ENCODE data around the gene FERMT3.

FERMT3 gene

GRCh38 chr11:64224151-64224890, 17.8 kb downstream of the FERMT3 start:
- Mint-ChIP-seq H3K4me3 (peak overlapping the region; percentile 91), H3K36me3 (peaks cover 10% of the 10 kb centered on the region)

DNA sequence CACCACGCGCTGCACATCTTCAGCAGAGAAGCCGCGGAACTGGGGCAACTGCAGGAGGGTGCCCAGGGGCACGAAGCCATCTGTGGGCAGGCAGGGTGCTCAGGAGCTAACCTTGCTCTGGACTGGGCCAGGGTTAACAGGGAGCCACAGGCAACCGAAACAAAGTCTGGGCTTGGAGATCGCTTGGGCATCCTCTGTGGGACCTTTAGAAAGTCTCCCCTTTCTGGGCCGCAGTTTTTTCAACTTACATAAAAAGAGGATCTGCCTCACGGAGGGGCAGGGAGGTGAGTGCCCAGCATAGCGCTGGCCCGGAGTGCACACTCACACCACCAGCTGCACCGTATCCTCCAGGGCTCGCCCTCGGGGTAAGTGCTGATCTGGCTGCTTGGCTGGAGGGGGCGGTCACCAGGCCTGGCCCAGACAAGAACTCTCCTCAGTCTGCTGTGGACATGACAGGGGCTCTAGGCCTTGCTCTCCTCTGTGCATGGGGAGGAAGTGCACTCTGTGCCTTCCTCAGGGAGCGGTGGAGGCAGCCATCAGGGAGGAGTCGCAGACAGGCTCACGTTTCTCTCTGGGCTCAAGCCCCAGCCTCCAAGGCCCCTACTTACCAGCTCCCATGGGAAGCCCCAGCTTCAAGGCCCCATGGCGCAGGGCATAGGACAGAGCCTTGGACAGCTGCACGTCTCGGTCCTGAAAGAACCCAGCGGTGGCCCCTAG, 18.5 kb downstream of the FERMT3 start:
- Mint-ChIP-seq H3K4me1 (peaks cover 42% of the 10 kb centered on the region), H3K27ac (peak overlapping the region; percentile 91), H3K27me3 (no peaks in the 10 kb centered on the region), H3K36me3 (peaks cover 9% of the 10 kb centered on the region), H3K9me3 (no peaks in the 10 kb centered on the region), H3K4me3 (peak overlapping the region; percentile 91)
- no peak for ATAC-seq

More at GRCh38 chr11:64224151-64224890, 17.8 kb downstream of the FERMT3 start:
- Mint-ChIP-seq H3K27me3 (no peaks in the 10 kb centered on the region), H3K4me1 (peaks cover 34% of the 10 kb centered on the region), H3K27ac (peak overlapping the region; percentile 91), H3K9me3 (no peaks in the 10 kb centered on the region)
- no peak for ATAC-seq

- peaks cover 44% of the 10 kb centered on the region for H3K4me1 Mint-ChIP-seq
- ATAC-seq = peak; percentile 79
- peak within 1 kb of the TSS; percentile 91 for H3K27ac Mint-ChIP-seq
- no peaks in the 10 kb centered on the region for H3K9me3 Mint-ChIP-seq
- no peaks in the 10 kb centered on the region for H3K27me3 Mint-ChIP-seq
- peak within 1 kb of the TSS; percentile 91 for H3K4me3 Mint-ChIP-seq
- peaks cover 9% of the 10 kb centered on the region for H3K36me3 Mint-ChIP-seq
Observed at GRCh38 chr11:64225608-64226506, 19.3 kb downstream of the FERMT3 start, which contains the start of the genes NUDT22 and TRPT1. TSS of gene NUDT22 (plus strand) at chr11:64226274. CDS start at chr11:64226653, 379 bp downstream. TSS of gene TRPT1 (minus strand) at chr11:64226186. CDS start at chr11:64225860, 326 bp downstream.

- Mint-ChIP-seq H3K36me3 (peaks cover 5% of the 10 kb centered on the region), H3K9me3 (no peaks in the 10 kb centered on the region), H3K27ac (peak overlapping the region; percentile 91), H3K27me3 (no peaks in the 10 kb centered on the region), H3K4me1 (peaks cover 48% of the 10 kb centered on the region), H3K4me3 (peak overlapping the region; percentile 91)
- ATAC-seq = peak; percentile 68
Observed at GRCh38 chr11:64226507-64227051, 20.1 kb downstream of the FERMT3 start.

DNA sequence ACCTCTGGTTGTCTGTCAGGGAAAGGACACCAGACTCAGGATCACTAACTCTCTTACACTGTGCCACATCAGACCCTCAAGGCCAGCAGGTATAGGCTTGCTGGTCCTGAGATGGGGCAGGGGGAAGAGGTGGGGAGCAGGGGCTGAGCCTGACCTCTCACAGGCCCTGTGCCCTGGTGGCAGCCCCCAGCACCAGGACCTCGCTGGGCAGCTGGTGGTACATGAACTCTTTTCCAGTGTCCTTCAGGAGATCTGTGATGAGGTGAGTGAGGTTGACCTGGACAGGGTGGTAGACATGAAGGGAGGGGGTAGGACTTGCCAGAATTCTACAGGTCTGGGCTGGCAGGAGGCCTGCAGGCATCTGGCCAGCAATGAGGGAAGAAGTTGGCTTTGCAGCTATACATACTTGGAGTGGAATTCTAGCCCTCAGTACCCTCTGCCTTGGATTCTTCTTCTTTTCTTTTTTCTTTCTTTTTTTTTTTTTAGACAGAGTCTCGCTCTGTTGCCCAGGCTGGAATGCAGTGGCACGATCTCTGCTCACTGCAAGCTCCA, 21.0 kb downstream of the FERMT3 start:
- Mint-ChIP-seq H3K4me1 (peaks cover 57% of the 10 kb centered on the region), H3K9me3 (no peaks in the 10 kb centered on the region), H3K36me3 (peaks cover 5% of the 10 kb centered on the region), H3K27ac (peak overlapping the region; percentile 91), H3K4me3 (peak overlapping the region; percentile 91), H3K27me3 (no peaks in the 10 kb centered on the region)
- no peak for ATAC-seq

DNA sequence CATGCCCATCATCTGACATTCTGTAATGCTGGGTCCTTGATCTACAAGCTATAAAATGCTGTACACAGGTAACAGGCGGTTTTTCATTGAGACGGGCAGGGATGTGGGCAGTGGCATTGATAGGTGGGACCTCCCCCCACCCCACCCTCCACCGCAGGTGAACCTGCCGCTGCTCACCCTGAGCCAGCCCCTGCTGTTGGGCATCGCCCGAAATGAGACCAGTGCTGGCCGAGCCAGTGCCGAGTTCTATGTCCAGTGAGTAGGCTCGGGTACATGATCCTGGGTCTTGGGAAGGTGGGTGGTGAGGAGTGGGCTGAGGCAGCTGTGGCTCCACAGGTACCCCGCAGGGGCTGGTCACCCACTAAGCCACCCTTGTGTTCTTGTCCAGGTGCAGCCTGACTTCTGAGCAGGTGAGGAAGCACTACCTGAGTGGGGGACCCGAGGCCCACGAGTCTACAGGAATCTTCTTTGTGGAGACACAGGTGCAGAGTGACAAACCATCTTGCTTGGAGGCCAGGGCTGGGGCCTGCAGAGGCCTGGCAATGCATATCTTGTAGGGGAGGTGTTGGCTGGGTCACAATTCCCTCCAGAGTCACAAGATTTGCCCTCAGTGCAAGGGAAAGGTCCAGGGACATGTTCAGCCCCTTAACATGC, 22.7 kb downstream of the FERMT3 start:
- ATAC-seq = no peak
- Mint-ChIP-seq H3K27me3 (no peaks in the 10 kb centered on the region), H3K4me3 (peak overlapping the region; percentile 91), H3K27ac (peak overlapping the region; percentile 91), H3K9me3 (no peaks in the 10 kb centered on the region), H3K4me1 (peaks cover 73% of the 10 kb centered on the region), H3K36me3 (peaks cover 5% of the 10 kb centered on the region)

DNA sequence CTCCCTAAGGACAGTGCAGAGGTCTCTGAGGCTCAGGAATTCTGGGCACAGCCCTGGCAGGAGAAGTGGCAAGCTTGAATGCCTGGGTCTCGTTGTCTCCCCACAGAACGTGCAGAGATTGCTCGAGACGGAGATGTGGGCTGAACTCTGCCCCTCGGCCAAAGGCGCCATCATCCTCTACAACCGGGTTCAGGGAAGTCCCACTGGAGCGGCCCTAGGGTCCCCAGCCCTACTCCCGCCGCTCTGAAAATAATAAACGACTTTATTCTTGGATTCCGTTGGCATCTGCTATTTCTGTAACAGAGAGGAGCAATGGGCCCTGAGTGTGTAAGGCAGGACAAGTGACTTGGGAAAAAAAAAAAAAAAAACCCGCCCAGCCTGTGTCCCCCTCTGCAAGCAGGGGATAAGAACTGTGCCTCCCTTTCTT, 23.2 kb downstream of the FERMT3 start:
- H3K4me3 Mint-ChIP-seq = peak overlapping the region; percentile 91
- H3K27ac Mint-ChIP-seq = peak overlapping the region; percentile 91
- no peak for ATAC-seq
- no peaks in the 10 kb centered on the region for H3K9me3 Mint-ChIP-seq
- H3K4me1 Mint-ChIP-seq = peaks cover 68% of the 10 kb centered on the region
- peaks cover 5% of the 10 kb centered on the region for H3K36me3 Mint-ChIP-seq
- H3K27me3 Mint-ChIP-seq = no peaks in the 10 kb centered on the region

DNA sequence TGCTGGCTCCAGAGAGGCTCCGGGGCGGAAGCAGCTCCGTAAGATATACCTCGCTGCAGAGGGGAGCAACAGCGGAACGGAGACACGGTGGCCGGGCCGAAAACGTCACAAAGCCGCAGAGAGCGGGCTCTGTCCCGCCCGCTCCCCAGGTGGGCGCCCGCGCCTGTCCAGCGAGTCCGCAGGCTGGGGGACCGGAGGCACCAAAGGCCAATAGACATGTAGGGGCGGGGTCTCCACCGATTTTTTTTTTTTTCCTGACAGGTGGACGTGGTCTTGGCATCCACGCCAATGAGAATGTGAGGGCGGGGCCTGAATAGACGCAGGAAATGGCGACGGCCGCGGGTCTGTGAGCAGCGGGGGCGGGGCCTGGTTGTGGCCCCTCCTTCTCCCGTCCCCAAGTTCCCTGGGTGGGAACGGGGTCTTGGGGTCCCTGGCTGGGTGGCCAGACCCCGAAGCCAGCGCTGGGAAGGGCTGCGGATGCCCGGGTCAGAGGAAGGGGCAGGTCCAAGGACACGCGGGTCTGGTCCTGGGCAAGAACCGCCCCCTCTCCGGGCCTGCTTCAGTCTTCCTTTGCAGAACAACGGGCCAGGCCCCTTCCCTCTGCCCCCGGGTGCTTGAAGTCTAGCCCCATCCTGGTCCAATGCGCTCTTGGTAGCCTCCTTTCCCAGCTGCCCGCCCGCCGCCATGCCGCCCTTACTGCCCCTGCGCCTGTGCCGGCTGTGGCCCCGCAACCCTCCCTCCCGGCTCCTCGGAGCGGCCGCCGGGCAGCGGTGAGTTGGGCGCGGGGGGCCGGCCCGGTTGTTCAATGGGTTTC, 23.9 kb downstream of the FERMT3 start, which contains the start of gene DNAJC4:
Gene DNAJC4, plus strand, starts transcription at position 378 of the 814 bp plus-strand sequence. Its CDS starts 307 bp downstream, at position 685.
- Mint-ChIP-seq H3K36me3 (peaks cover 11% of the 10 kb centered on the region), H3K4me3 (peak within 1 kb of the TSS; percentile 91), H3K27ac (peak within 1 kb of the TSS; percentile 91), H3K9me3 (no peaks in the 10 kb centered on the region), H3K27me3 (no peaks in the 10 kb centered on the region), H3K4me1 (peaks cover 68% of the 10 kb centered on the region)
- ATAC-seq = peak; percentile 72

- Mint-ChIP-seq H3K9me3 (no peaks in the 10 kb centered on the region), H3K27me3 (no peaks in the 10 kb centered on the region), H3K27ac (peak overlapping the region; percentile 91), H3K4me1 (peaks cover 72% of the 10 kb centered on the region), H3K4me3 (peak overlapping the region; percentile 91), H3K36me3 (peaks cover 14% of the 10 kb centered on the region)
- ATAC-seq = no peak
Observed at GRCh38 chr11:64230985-64231365, 24.5 kb downstream of the FERMT3 start.

GRCh38 chr11:64231546-64231945, 25.0 kb downstream of the FERMT3 start:
- no peak for ATAC-seq
- no peaks in the 10 kb centered on the region for H3K27me3 Mint-ChIP-seq
- peak overlapping the region; percentile 91 for H3K4me3 Mint-ChIP-seq
- peaks cover 73% of the 10 kb centered on the region for H3K4me1 Mint-ChIP-seq
- peak overlapping the region; percentile 91 for H3K27ac Mint-ChIP-seq
- H3K9me3 Mint-ChIP-seq = no peaks in the 10 kb centered on the region
- H3K36me3 Mint-ChIP-seq = peaks cover 14% of the 10 kb centered on the region

DNA sequence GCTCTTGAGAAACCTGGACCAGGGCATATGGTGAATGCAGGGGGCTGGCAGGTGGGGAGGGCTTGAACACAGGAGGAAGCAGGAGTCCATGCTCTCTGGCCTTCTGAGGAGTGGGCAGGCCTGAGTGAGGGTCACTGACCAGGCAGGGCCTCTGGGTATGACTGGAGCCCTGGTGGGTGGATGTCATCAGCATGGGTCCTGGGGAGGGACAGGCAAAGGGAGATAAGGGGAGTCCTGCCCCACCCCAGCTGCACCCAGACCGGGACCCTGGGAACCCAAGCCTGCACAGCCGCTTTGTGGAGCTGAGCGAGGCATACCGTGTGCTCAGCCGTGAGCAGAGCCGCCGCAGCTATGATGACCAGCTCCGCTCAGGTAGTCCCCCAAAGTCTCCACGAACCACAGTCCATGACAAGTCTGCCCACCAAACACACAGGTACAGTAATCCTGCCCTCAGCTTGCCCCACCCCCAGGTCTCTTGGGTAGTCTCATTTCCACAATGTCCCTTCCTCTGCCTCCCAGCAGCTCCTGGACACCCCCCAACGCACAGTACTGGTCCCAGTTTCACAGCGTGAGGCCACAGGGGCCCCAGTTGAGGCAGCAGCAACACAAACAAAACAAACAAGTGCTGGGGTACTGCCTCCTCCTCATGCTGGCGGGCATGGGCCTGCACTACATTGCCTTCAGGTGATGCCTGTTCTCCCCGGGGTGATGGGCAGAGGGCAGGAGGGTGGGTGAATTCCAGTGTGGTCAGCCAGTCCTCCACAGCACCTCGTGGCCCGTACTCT, 25.9 kb downstream of the FERMT3 start:
- Mint-ChIP-seq H3K4me1 (peaks cover 74% of the 10 kb centered on the region), H3K27me3 (no peaks in the 10 kb centered on the region), H3K36me3 (peaks cover 19% of the 10 kb centered on the region), H3K27ac (peak overlapping the region; percentile 91), H3K4me3 (peak overlapping the region; percentile 91), H3K9me3 (no peaks in the 10 kb centered on the region)
- ATAC-seq = no peak

DNA sequence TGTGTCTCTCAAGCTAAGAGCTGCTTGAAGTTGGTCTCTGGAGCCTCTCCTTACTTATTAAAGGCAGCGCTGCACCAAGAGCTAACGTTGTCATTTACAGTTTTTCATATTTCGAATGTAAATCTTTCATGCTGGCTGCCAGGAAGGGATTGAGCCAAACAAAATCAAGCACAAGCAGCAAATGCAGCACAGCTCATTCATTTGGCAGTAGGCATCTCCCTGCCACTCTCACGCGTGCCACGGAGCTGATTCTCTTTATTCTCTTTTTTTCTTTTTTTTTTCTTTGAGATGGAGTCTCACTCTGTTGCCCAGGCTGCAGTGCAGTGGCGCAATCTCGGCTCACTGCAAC, 26.4 kb downstream of the FERMT3 start:
- Mint-ChIP-seq H3K9me3 (no peaks in the 10 kb centered on the region), H3K27me3 (no peaks in the 10 kb centered on the region), H3K4me1 (peaks cover 74% of the 10 kb centered on the region), H3K27ac (peak overlapping the region; percentile 49), H3K36me3 (peaks cover 21% of the 10 kb centered on the region), H3K4me3 (peak overlapping the region; percentile 76)
- ATAC-seq = no peak
